IMR-90 (cell line): ENCODE measurements around the gene CD7. TPM values are rescaled to one million over a fixed set of nuclear protein-coding genes. Genes with fewer than 3 reads are reported as not detected.
A peak's percentile ranks its signal among the peaks of the same experiment; 100 is the strongest.

Source experiments
- ATAC-seq: fragments of 200-7000 bp; cut with Tn5 transposase; 2 replicates; pipeline ENCODE4 v1.9.1; 2020; ENCODE audit warnings: low read depth, mild to moderate bottlenecking, moderate library complexity
- BruUV-seq: library from RNA; stranded (reverse); fragments of 400-500 nt; replicated peaks from 2 replicates; lab custom pipeline; 2021; lab: Mats Ljungman, UMichigan
- CTCF ChIA-PET: fragments of 300-600 bp; formaldehyde crosslinking; extraction: SDS; loops from one replicate; lab custom pipeline; 2021; ENCODE audit warnings: antibody characterized with exemption; lab: Yijun Ruan, JAX
- POLR2A ChIA-PET: fragments of 300-600 bp; sonication (Branson Sonifier 250); formaldehyde crosslinking; loops from one replicate; lab custom pipeline; 2022; ENCODE audit warnings: antibody characterized with exemption; ENCODE audit not compliant: unreplicated experiment; lab: Charles Lee
- DNase-seq: peaks from one replicate; pipeline ENCODE4 v3.0.0; 2013
- H2AFZ ChIP-seq: replicated peaks from 2 replicates; pipeline ENCODE3; 2013; ENCODE audit warnings: low read length, mild to moderate bottlenecking; ENCODE audit not compliant: poor library complexity
- H2AK5ac ChIP-seq: 2 replicates; pipeline ENCODE4 v1.6.1; 2013; ENCODE audit warnings: low read depth, low read length, inconsistent platforms
- H2AK9ac ChIP-seq: replicated peaks from 2 replicates; pipeline ENCODE3; 2013; ENCODE audit warnings: mild to moderate bottlenecking, low read depth, low read length, moderate library complexity; ENCODE audit not compliant: poor library complexity
- H2BK120ac ChIP-seq: 2 replicates; pipeline ENCODE4 v1.6.1; 2013; ENCODE audit warnings: low read depth, low read length, inconsistent platforms
- H2BK15ac ChIP-seq: 3 replicates; pipeline ENCODE4 v1.6.1; 2013; ENCODE audit warnings: low read depth, low read length, inconsistent platforms
- H2BK20ac ChIP-seq: 2 replicates; pipeline ENCODE4 v1.6.1; 2013; ENCODE audit warnings: low read depth, mild to moderate bottlenecking, inconsistent platforms, low read length, moderate library complexity
- H2BK5ac ChIP-seq: 2 replicates; pipeline ENCODE4 v1.6.1; 2013; ENCODE audit warnings: mild to moderate bottlenecking, low read depth, low read length, inconsistent platforms; ENCODE audit not compliant: poor library complexity, severe bottlenecking
- H3K14ac ChIP-seq: replicated peaks from 2 replicates; pipeline ENCODE4 v1.6.1; 2013; ENCODE audit warnings: low read depth, low read length, inconsistent platforms
- H3K18ac ChIP-seq: 2 replicates; pipeline ENCODE4 v1.6.1; 2013; ENCODE audit warnings: low read depth, low read length, control low read depth
- H3K23ac ChIP-seq: 2 replicates; pipeline ENCODE4 v1.6.1; 2013; ENCODE audit warnings: low read depth, low read length, inconsistent platforms
- H3K27ac ChIP-seq: 2 replicates; pipeline ENCODE4 v1.5.1; 2013; ENCODE audit warnings: mild to moderate bottlenecking, control low read depth, low read length; ENCODE audit not compliant: insufficient read depth
- H3K27me3 ChIP-seq: 2 replicates; pipeline ENCODE4 v1.6.1; 2013; ENCODE audit warnings: low read length; ENCODE audit not compliant: control insufficient read depth, insufficient read depth
- H3K36me3 ChIP-seq: 2 replicates; pipeline ENCODE4 v1.6.1; 2013; ENCODE audit warnings: low read length, mixed read lengths; ENCODE audit not compliant: control insufficient read depth, insufficient read depth
- H3K4ac ChIP-seq: 2 replicates; pipeline ENCODE4 v1.6.1; 2013; ENCODE audit warnings: low read depth, low read length, inconsistent platforms
- H3K4me1 ChIP-seq: 2 replicates; pipeline ENCODE4 v1.6.1; 2013; ENCODE audit warnings: low read length, mixed read lengths; ENCODE audit not compliant: control insufficient read depth, insufficient read depth
- H3K4me2 ChIP-seq: 2 replicates; pipeline ENCODE4 v1.6.1; 2013; ENCODE audit warnings: low read depth, mild to moderate bottlenecking, control low read depth, low read length, moderate library complexity
- H3K4me3 ChIP-seq: 2 replicates; pipeline ENCODE4 v1.5.1; 2013; ENCODE audit warnings: low read depth, mild to moderate bottlenecking, control low read depth, low read length, moderate library complexity; ENCODE audit not compliant: insufficient read depth
- H3K56ac ChIP-seq: 2 replicates; pipeline ENCODE4 v1.6.1; 2013; ENCODE audit warnings: low read length, inconsistent platforms; ENCODE audit not compliant: insufficient read depth; ENCODE audit errors: extremely low read depth
- H3K79me1 ChIP-seq, 2 experiments: 2 replicates each; pipeline ENCODE4 v1.6.1; 2013; ENCODE audit warnings: low read length in 2 of 2, inconsistent platforms in 1 of 2, low read depth in 1 of 2
- H3K9ac ChIP-seq: 2 replicates; pipeline ENCODE4 v1.6.1; 2013; ENCODE audit warnings: low read depth, low read length, control low read depth
- H3K9me1 ChIP-seq: 2 replicates; pipeline ENCODE4 v1.6.1; 2013; ENCODE audit warnings: low read length, inconsistent platforms; ENCODE audit not compliant: insufficient read depth
- H3K9me3 ChIP-seq: 2 replicates; pipeline ENCODE4 v1.6.1; 2013; ENCODE audit warnings: low read length; ENCODE audit not compliant: control insufficient read depth, insufficient read depth
- H4K20me1 ChIP-seq: 2 replicates; pipeline ENCODE4 v1.6.1; 2013; ENCODE audit warnings: low read length, inconsistent platforms; ENCODE audit not compliant: insufficient read depth
- H4K5ac ChIP-seq: 2 replicates; pipeline ENCODE4 v1.6.1; 2013; ENCODE audit warnings: mild to moderate bottlenecking, low read depth, low read length, control low read depth
- H4K8ac ChIP-seq, 2 experiments: 2 replicates each; pipeline ENCODE4 v1.6.1; 2013; ENCODE audit warnings: low read depth in 2 of 2, low read length in 2 of 2, control low read depth in 1 of 2, inconsistent platforms in 1 of 2
- H4K91ac ChIP-seq: 2 replicates; pipeline ENCODE4 v1.6.1; 2013; ENCODE audit warnings: low read depth, low read length, inconsistent platforms; ENCODE audit not compliant: insufficient read depth
- BHLHE40 ChIP-seq: fragments of 150-350 bp; IDR thresholded peaks from 2 replicates; pipeline ENCODE4 v1.6.1; 2016; ENCODE audit warnings: mild to moderate bottlenecking, low read depth, low read length
- CEBPB ChIP-seq: IDR thresholded peaks from 2 replicates; pipeline ENCODE4 v1.6.1; 2012; ENCODE audit warnings: low read depth, low read length, improper control_type of control experiment
- CHD1 ChIP-seq: IDR thresholded peaks from 2 replicates; pipeline ENCODE4 v1.6.1; 2012; ENCODE audit warnings: low read depth, low read length, improper control_type of control experiment
- FOS ChIP-seq: fragments of 150-350 bp; IDR thresholded peaks from 2 replicates; pipeline ENCODE4 v1.6.1; 2016; ENCODE audit warnings: low read depth, low read length
- MAFK ChIP-seq: IDR thresholded peaks from 2 replicates; pipeline ENCODE4 v1.6.1; 2012; ENCODE audit warnings: low read depth, low read length, improper control_type of control experiment
- MAZ ChIP-seq: IDR thresholded peaks from 2 replicates; pipeline ENCODE4 v1.6.1; 2012; ENCODE audit warnings: low read depth, mild to moderate bottlenecking, low read length, improper control_type of control experiment, moderate library complexity, borderline replicate concordance
- MXI1 ChIP-seq: IDR thresholded peaks from 2 replicates; pipeline ENCODE4 v1.6.1; 2012; ENCODE audit warnings: low read depth, mild to moderate bottlenecking, low read length, moderate library complexity, borderline replicate concordance
- NFE2L2 ChIP-seq: fragments of 150-350 bp; IDR thresholded peaks from 2 replicates; pipeline ENCODE4 v1.6.1; 2016; ENCODE audit warnings: low read depth, mild to moderate bottlenecking, low read length
- RCOR1 ChIP-seq: IDR thresholded peaks from 2 replicates; pipeline ENCODE4 v1.6.1; 2012; ENCODE audit warnings: mild to moderate bottlenecking, low read length, improper control_type of control experiment; ENCODE audit not compliant: insufficient replicate concordance
- RFX5 ChIP-seq: IDR thresholded peaks from 2 replicates; pipeline ENCODE4 v1.8.0; 2012; ENCODE audit warnings: low read depth, mild to moderate bottlenecking, low read length, moderate library complexity
- SMC3 ChIP-seq: fragments of 150-350 bp; IDR thresholded peaks from 2 replicates; pipeline ENCODE4 v1.6.1; 2016; ENCODE audit warnings: low read depth, mild to moderate bottlenecking, antibody characterized with exemption, low read length, moderate library complexity
- WGBS, 2 experiments: methylation state at CpG; one replicate each; pipeline versions ENCODE4 v1.1.5 to v1.1.7; 2013; ENCODE audit warnings: missing lambda C conversion rate in 2 of 2; ENCODE audit not compliant: insufficient read length in 1 of 2; ENCODE audit errors: extremely low coverage in 2 of 2; 5-methylcytosine and 5-hydroxymethylcytosine counted together
- dilution Hi-C: fragments of 300-500 bp; cut with HindIII; formaldehyde crosslinking; loops from one replicate; pipeline ENCODE4 v1.14.3; 2018; ENCODE audit warnings: low sequenced_read_pairs; ENCODE audit not compliant: unreplicated experiment
- in situ Hi-C: fragments of 300-500 bp; cut with MboI; formaldehyde crosslinking; loops from 3 replicates; pipeline ENCODE4 v1.14.3; 2019; ENCODE audit warnings: low sequenced_read_pairs, inconsistent platforms, mixed read lengths
- intact Hi-C: fragments of 100-400 bp; cut with micrococcal nuclease; formaldehyde crosslinking; loops from 2 replicates; pipeline ENCODE4 v1.10.0; 2022
- polyA plus RNA-seq, 3 experiments: library from polyadenylated mRNA; depleted of rRNA; stranded (reverse); fragments of >200 nt; gene quantifications; 2 replicates each; pipeline ENCODE4 v1.2.3, GENCODE V29; 2012; ENCODE audit warnings: low replicate concordance in 1 of 3
- total RNA-seq: library from RNA; depleted of rRNA; stranded (reverse); fragments of >200 nt; gene quantifications from 2 replicates; pipeline ENCODE4 v1.2.3, GENCODE V29; 2012
- TF ChIP-seq, protein P1 (sequence below): fragments of 150-350 bp; IDR thresholded peaks from 2 replicates; pipeline ENCODE4 v1.6.1; 2016; ENCODE audit warnings: low read depth, mild to moderate bottlenecking, low read length, moderate library complexity, borderline replicate concordance
- TF ChIP-seq, protein P2 (sequence below): conservative IDR thresholded peaks from 2 replicates; pipeline ENCODE4 v1.5.1; 2012; ENCODE audit warnings: mild to moderate bottlenecking, low read depth, low read length, improper control_type of control experiment

CD7 gene
- total and polyA plus RNA-seq, 2 of the 4 experiments (the other 2 are of a cell fraction) = not detected

DNA sequence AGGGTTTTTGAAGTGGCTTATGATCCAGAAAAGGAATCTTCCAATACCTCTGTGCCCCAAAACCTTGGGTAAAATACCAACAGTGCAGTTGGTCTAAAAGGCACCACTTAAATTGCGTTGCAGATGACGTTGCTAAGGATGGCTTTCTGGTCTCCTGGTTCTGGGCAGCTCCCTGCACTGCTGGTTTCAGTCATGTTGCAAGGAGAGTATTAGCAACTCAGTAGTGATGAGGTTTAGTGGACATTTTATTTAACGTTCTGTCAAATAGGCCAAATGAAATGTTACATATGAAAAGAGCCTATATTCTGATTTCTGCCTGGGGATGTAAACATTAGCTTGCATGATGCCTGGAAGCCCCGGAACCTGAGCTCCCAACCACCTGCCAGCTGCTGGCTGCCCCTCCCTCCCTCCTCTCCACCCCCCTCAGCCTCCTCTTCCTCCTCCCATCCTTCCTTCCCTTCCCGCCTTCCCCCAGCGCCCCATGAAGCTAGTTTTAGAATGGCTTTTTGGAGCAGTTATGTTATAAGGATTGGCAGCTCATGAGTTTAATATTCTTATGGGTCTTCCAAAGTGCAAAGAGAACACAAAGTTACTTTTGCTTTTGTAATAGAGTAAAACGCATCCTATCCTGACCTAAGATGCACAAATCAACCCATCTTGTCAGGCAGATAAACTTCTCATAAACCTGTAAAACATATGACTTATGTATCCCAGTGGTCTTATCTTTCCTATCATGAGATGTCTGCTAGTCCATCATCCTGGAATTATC, 20.7 kb downstream of the CD7 start:
- peak overlapping the region; percentile 95 for H4K5ac ChIP-seq
- ChIA-PET CTCF (interaction anchor here (0.6 kb wide), 1 partner anchor 50 kb away, joined by 3 read pairs; no protein-coding TSS in a partner anchor), POLR2A (no interaction called here)
- peak overlapping the region; percentile 97 for H2AK5ac ChIP-seq
- H3K27ac ChIP-seq = peak overlapping the region; percentile 98
- H3K9me3 ChIP-seq = no peaks in the 10 kb centered on the region
- ATAC-seq = no peak
- no peaks in the 10 kb centered on the region for H3K27me3 ChIP-seq
- no peak for TF ChIP-seq CHD1
- no peak for TF ChIP-seq RFX5
- TF ChIP-seq BHLHE40 = no peak
- TF ChIP-seq MAZ = no peak
- TF ChIP-seq CEBPB = no peak
- TF ChIP-seq SMC3 = no peak
- TF ChIP-seq RCOR1 = no peak
- TF ChIP-seq FOS = no peak
- TF ChIP-seq, protein P1, sequence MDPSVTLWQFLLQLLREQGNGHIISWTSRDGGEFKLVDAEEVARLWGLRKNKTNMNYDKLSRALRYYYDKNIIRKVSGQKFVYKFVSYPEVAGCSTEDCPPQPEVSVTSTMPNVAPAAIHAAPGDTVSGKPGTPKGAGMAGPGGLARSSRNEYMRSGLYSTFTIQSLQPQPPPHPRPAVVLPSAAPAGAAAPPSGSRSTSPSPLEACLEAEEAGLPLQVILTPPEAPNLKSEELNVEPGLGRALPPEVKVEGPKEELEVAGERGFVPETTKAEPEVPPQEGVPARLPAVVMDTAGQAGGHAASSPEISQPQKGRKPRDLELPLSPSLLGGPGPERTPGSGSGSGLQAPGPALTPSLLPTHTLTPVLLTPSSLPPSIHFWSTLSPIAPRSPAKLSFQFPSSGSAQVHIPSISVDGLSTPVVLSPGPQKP = no peak
- TF ChIP-seq MAFK = no peak
- no peak for TF ChIP-seq NFE2L2
- TF ChIP-seq MXI1 = no peak
- TF ChIP-seq, protein P2, sequence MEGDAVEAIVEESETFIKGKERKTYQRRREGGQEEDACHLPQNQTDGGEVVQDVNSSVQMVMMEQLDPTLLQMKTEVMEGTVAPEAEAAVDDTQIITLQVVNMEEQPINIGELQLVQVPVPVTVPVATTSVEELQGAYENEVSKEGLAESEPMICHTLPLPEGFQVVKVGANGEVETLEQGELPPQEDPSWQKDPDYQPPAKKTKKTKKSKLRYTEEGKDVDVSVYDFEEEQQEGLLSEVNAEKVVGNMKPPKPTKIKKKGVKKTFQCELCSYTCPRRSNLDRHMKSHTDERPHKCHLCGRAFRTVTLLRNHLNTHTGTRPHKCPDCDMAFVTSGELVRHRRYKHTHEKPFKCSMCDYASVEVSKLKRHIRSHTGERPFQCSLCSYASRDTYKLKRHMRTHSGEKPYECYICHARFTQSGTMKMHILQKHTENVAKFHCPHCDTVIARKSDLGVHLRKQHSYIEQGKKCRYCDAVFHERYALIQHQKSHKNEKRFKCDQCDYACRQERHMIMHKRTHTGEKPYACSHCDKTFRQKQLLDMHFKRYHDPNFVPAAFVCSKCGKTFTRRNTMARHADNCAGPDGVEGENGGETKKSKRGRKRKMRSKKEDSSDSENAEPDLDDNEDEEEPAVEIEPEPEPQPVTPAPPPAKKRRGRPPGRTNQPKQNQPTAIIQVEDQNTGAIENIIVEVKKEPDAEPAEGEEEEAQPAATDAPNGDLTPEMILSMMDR = no peak
- H3K18ac ChIP-seq = peak overlapping the region; percentile 78
- peaks cover 13% of the 10 kb centered on the region for H3K9me1 ChIP-seq
- H2BK120ac ChIP-seq = peak overlapping the region; percentile 97
- DNase-seq = no peak
- H4K8ac ChIP-seq = peak overlapping the region; percentile 71 to 97; a peak in 3 of 4 replicates
- H3K14ac ChIP-seq = peak overlapping the region; percentile 89
- dilution Hi-C loops (no loop called here), intact Hi-C loops (no loop called here), in situ Hi-C loops (no loop called here)
- H2AFZ ChIP-seq = no peak overlapping the region
- BruUV-seq = no TSS peak
- no peak overlapping the region for H3K56ac ChIP-seq
- H2AK9ac ChIP-seq = no peak overlapping the region
- no peak overlapping the region for H3K4me3 ChIP-seq
- no peak overlapping the region for H3K9ac ChIP-seq
- peak overlapping the region; percentile 95; the same call in 1 of the 2 replicates for H3K23ac ChIP-seq
- no peaks in the 10 kb centered on the region for H3K36me3 ChIP-seq
- peaks cover 0 to 25% of the 10 kb centered on the region in 2 experiments; a peak in 2 of 4 replicates for H3K79me1 ChIP-seq
- H2BK15ac ChIP-seq = peak overlapping the region; percentile 76; the same call in 2 of the 3 replicates
- peak overlapping the region; percentile 93 for H4K91ac ChIP-seq
- peaks cover 26% of the 10 kb centered on the region for H3K4me1 ChIP-seq
- no peaks in the 10 kb centered on the region; the same call in 1 of the 2 replicates for H4K20me1 ChIP-seq
- H2BK20ac ChIP-seq = peak overlapping the region; percentile 92
- peak overlapping the region; percentile 97 for H3K4ac ChIP-seq
- WGBS, 2 experiments = no CpG with 5 or more reads among the region's 7 CpGs
- H3K4me2 ChIP-seq = no peak overlapping the region
- peak overlapping the region; percentile 99 for H2BK5ac ChIP-seq
